ENCODE results near the gene TSHR.

The TSHR gene

GRCh38 chr14:81157431-81157830 is 202.0 kb downstream of the TSHR start:
- Histone ChIP-seq H2BK15ac (ENCODE audit: low read depth, poor library complexity, severe bottlenecking) (no peak overlapping the region), H3K27me3 (ENCODE audit: control insufficient read depth in 1 of 2, insufficient read depth in 1 of 2, low read length in 2 of 2) (no peaks in the 10 kb centered on the region), H2AFZ (ENCODE audit: low read depth, low read length) (no peak overlapping the region), H3K9ac (ENCODE audit: low read length) (no peak overlapping the region), H3K27ac (ENCODE audit: low read length, poor library complexity, severe bottlenecking) (no peak overlapping the region), H3K14ac (ENCODE audit: low read length in 2 of 2) (no peak overlapping the region), H3K79me1 (replicated peaks; ENCODE audit: low read length, poor library complexity, severe bottlenecking) (no peaks in the 10 kb centered on the region), H3K23ac (ENCODE audit: low read length in 2 of 2) (no peak overlapping the region), H3K18ac (ENCODE audit: low read depth in 1 of 2, low read length in 2 of 2) (no peak overlapping the region), H2BK12ac (ENCODE audit: low read length in 2 of 2) (no peak overlapping the region), H4K8ac (ENCODE audit: low read length) (no peak overlapping the region), H2BK120ac (ENCODE audit: low read depth, low read length) (no peak overlapping the region), H3K4me1 (ENCODE audit: control insufficient read depth, insufficient read depth, low read depth, low read length) (no peaks in the 10 kb centered on the region), H3K4me3 (ENCODE audit: insufficient read depth in 1 of 2, low read depth in 1 of 2, low read length in 2 of 2) (no peak overlapping the region), H4K91ac (ENCODE audit: low read length) (no peak overlapping the region), H2BK5ac (ENCODE audit: low read depth, low read length, poor library complexity, severe bottlenecking) (no peak overlapping the region), H2AK5ac (ENCODE audit: low read length, severe bottlenecking) (no peak overlapping the region), H3K4me2 (ENCODE audit: low read length, poor library complexity, severe bottlenecking) (no peak overlapping the region), H3K9me3 (ENCODE audit: control insufficient read depth, low read length) (no peaks in the 10 kb centered on the region), H3K4ac (ENCODE audit: low read depth in 1 of 2, low read length in 2 of 2) (no peak overlapping the region), H3K36me3 (ENCODE audit: control insufficient read depth in 1 of 2, insufficient read depth in 2 of 2, low read depth in 1 of 2, low read length in 2 of 2) (no peaks in the 10 kb centered on the region)
- DNase-seq, result no peak
- 86% methylated on average over 1 of the region's 1 CpG for WGBS

GRCh38 chr14:81161088-81161487 is 205.7 kb downstream of the TSHR start:
- Histone ChIP-seq H3K4ac (ENCODE audit: low read depth in 1 of 2, low read length in 2 of 2) (no peak overlapping the region), H2AFZ (ENCODE audit: low read depth, low read length) (no peak overlapping the region), H4K91ac (ENCODE audit: low read length) (no peak overlapping the region), H2BK12ac (ENCODE audit: low read length in 2 of 2) (no peak overlapping the region), H3K23ac (ENCODE audit: low read length in 2 of 2) (no peak overlapping the region), H2BK120ac (ENCODE audit: low read depth, low read length) (no peak overlapping the region), H3K4me1 (ENCODE audit: control insufficient read depth, insufficient read depth, low read depth, low read length) (peaks cover 2% of the 10 kb centered on the region), H3K18ac (ENCODE audit: low read depth in 1 of 2, low read length in 2 of 2) (no peak overlapping the region), H3K4me3 (ENCODE audit: insufficient read depth in 1 of 2, low read depth in 1 of 2, low read length in 2 of 2) (no peak overlapping the region), H3K79me1 (replicated peaks; ENCODE audit: low read length, poor library complexity, severe bottlenecking) (no peaks in the 10 kb centered on the region), H3K36me3 (ENCODE audit: control insufficient read depth in 1 of 2, insufficient read depth in 2 of 2, low read depth in 1 of 2, low read length in 2 of 2) (no peaks in the 10 kb centered on the region), H3K14ac (ENCODE audit: low read length in 2 of 2) (no peak overlapping the region), H3K9me3 (ENCODE audit: control insufficient read depth, low read length) (no peaks in the 10 kb centered on the region), H4K8ac (ENCODE audit: low read length) (no peak overlapping the region), H2BK15ac (ENCODE audit: low read depth, poor library complexity, severe bottlenecking) (no peak overlapping the region), H3K9ac (ENCODE audit: low read length) (no peak overlapping the region), H3K4me2 (ENCODE audit: low read length, poor library complexity, severe bottlenecking) (no peak overlapping the region), H3K27ac (ENCODE audit: low read length, poor library complexity, severe bottlenecking) (no peak overlapping the region), H2AK5ac (ENCODE audit: low read length, severe bottlenecking) (no peak overlapping the region), H2BK5ac (ENCODE audit: low read depth, low read length, poor library complexity, severe bottlenecking) (no peak overlapping the region), H3K27me3 (ENCODE audit: control insufficient read depth in 1 of 2, insufficient read depth in 1 of 2, low read length in 2 of 2) (no peaks in the 10 kb centered on the region)
- 89% methylated on average over 7 of the region's 7 CpGs for WGBS
- no peak for DNase-seq

- Histone ChIP-seq H2BK5ac (ENCODE audit: low read depth, low read length, poor library complexity, severe bottlenecking) (no peak overlapping the region), H3K9me3 (ENCODE audit: control insufficient read depth, low read length) (no peaks in the 10 kb centered on the region), H2BK120ac (ENCODE audit: low read depth, low read length) (no peak overlapping the region), H3K4me3 (ENCODE audit: insufficient read depth in 1 of 2, low read depth in 1 of 2, low read length in 2 of 2) (no peak overlapping the region), H2BK15ac (ENCODE audit: low read depth, poor library complexity, severe bottlenecking) (no peak overlapping the region), H3K18ac (ENCODE audit: low read depth in 1 of 2, low read length in 2 of 2) (no peak overlapping the region), H2BK12ac (ENCODE audit: low read length in 2 of 2) (no peak overlapping the region), H3K23ac (ENCODE audit: low read length in 2 of 2) (no peak overlapping the region), H3K79me1 (replicated peaks; ENCODE audit: low read length, poor library complexity, severe bottlenecking) (no peaks in the 10 kb centered on the region), H4K91ac (ENCODE audit: low read length) (no peak overlapping the region), H4K8ac (ENCODE audit: low read length) (no peak overlapping the region), H3K14ac (ENCODE audit: low read length in 2 of 2) (no peak overlapping the region), H3K36me3 (ENCODE audit: control insufficient read depth in 1 of 2, insufficient read depth in 2 of 2, low read depth in 1 of 2, low read length in 2 of 2) (no peaks in the 10 kb centered on the region), H3K4ac (ENCODE audit: low read depth in 1 of 2, low read length in 2 of 2) (no peak overlapping the region), H2AFZ (ENCODE audit: low read depth, low read length) (no peak overlapping the region), H2AK5ac (ENCODE audit: low read length, severe bottlenecking) (no peak overlapping the region), H3K9ac (ENCODE audit: low read length) (no peak overlapping the region), H3K4me2 (ENCODE audit: low read length, poor library complexity, severe bottlenecking) (no peak overlapping the region), H3K4me1 (ENCODE audit: control insufficient read depth, insufficient read depth, low read depth, low read length) (peaks cover 2% of the 10 kb centered on the region), H3K27me3 (ENCODE audit: control insufficient read depth in 1 of 2, insufficient read depth in 1 of 2, low read length in 2 of 2) (no peaks in the 10 kb centered on the region), H3K27ac (ENCODE audit: low read length, poor library complexity, severe bottlenecking) (no peak overlapping the region)
- WGBS, result 42% methylated on average over 1 of the region's 1 CpG
- DNase-seq, result no peak
Observed at GRCh38 chr14:81161749-81162148, 206.3 kb downstream of the TSHR start.

GRCh38 chr14:81162941-81163340 is 207.5 kb downstream of the TSHR start:
- no peaks in the 10 kb centered on the region for H3K9me3 ChIP-seq (ENCODE audit: control insufficient read depth, low read length)
- no peak overlapping the region for H2BK120ac ChIP-seq (ENCODE audit: low read depth, low read length)
- no peak overlapping the region for H3K9ac ChIP-seq (ENCODE audit: low read length)
- H3K14ac ChIP-seq (ENCODE audit: low read length in 2 of 2), result no peak overlapping the region
- no peak for DNase-seq
- no peak overlapping the region for H3K23ac ChIP-seq (ENCODE audit: low read length in 2 of 2)
- no peak overlapping the region for H4K91ac ChIP-seq (ENCODE audit: low read length)
- no peak overlapping the region for H3K4me2 ChIP-seq (ENCODE audit: low read length, poor library complexity, severe bottlenecking)
- 75% methylated on average over 2 of the region's 3 CpGs for WGBS
- H2AK5ac ChIP-seq (ENCODE audit: low read length, severe bottlenecking), result no peak overlapping the region
- H3K27ac ChIP-seq (ENCODE audit: low read length, poor library complexity, severe bottlenecking), result no peak overlapping the region
- no peak overlapping the region for H3K18ac ChIP-seq (ENCODE audit: low read depth in 1 of 2, low read length in 2 of 2)
- H3K27me3 ChIP-seq (ENCODE audit: control insufficient read depth in 1 of 2, insufficient read depth in 1 of 2, low read length in 2 of 2), result no peaks in the 10 kb centered on the region
- no peak overlapping the region for H3K4me3 ChIP-seq (ENCODE audit: insufficient read depth in 1 of 2, low read depth in 1 of 2, low read length in 2 of 2)
- H2AFZ ChIP-seq (ENCODE audit: low read depth, low read length), result no peak overlapping the region
- H3K36me3 ChIP-seq (ENCODE audit: control insufficient read depth in 1 of 2, insufficient read depth in 2 of 2, low read depth in 1 of 2, low read length in 2 of 2), result no peaks in the 10 kb centered on the region
- no peak overlapping the region for H2BK15ac ChIP-seq (ENCODE audit: low read depth, poor library complexity, severe bottlenecking)
- no peak overlapping the region for H2BK12ac ChIP-seq (ENCODE audit: low read length in 2 of 2)
- no peak overlapping the region for H4K8ac ChIP-seq (ENCODE audit: low read length)
- no peak overlapping the region for H2BK5ac ChIP-seq (ENCODE audit: low read depth, low read length, poor library complexity, severe bottlenecking)
- H3K4ac ChIP-seq (ENCODE audit: low read depth in 1 of 2, low read length in 2 of 2), result no peak overlapping the region
- peaks cover 2% of the 10 kb centered on the region for H3K4me1 ChIP-seq (ENCODE audit: control insufficient read depth, insufficient read depth, low read depth, low read length)
- H3K79me1 ChIP-seq (replicated peaks; ENCODE audit: low read length, poor library complexity, severe bottlenecking), result no peaks in the 10 kb centered on the region

Measured in mesenchymal stem cell (in vitro differentiated cells and primary cell).